ENCODE results near the gene ERBB4. TPM values are rescaled to one million over a fixed set of nuclear protein-coding genes. Genes with fewer than 3 reads are reported as not detected.

The ERBB4 gene
- polyA plus RNA-seq, 1 of the 3 experiments (the other 2 are of a cell fraction), result 0.05 TPM

- H3K9ac ChIP-seq, result no peak overlapping the region
- H2AFZ ChIP-seq (ENCODE audit: low read depth), result no peak overlapping the region
- CTCF ChIA-PET, result interaction anchor here (1.2 kb wide), 1 partner anchor 115 kb away, joined by 3 read pairs; no protein-coding TSS in a partner anchor
- H3K4me1 ChIP-seq (ENCODE audit: control insufficient read depth in 1 of 2, insufficient read depth in 2 of 2, low read depth in 1 of 2, low read length in 1 of 2), result no peaks in the 10 kb centered on the region; a peak in 1 of 4 replicates
- no peaks in the 10 kb centered on the region for H4K20me1 ChIP-seq (ENCODE audit: insufficient read depth)
- no peaks in the 10 kb centered on the region for H3K36me3 ChIP-seq (replicated peaks in 1 of 2; ENCODE audit: control insufficient read depth in 1 of 2, insufficient read depth in 2 of 2, low read length in 1 of 2)
- H3K9me3 ChIP-seq, result no peaks in the 10 kb centered on the region
- H3K27ac ChIP-seq (ENCODE audit: low read depth in 2 of 2, low read length in 1 of 2), result no peak overlapping the region
- no peaks in the 10 kb centered on the region for H3K27me3 ChIP-seq (ENCODE audit: insufficient read depth)
- DNase-seq, result peak; percentile 7
- H3F3A ChIP-seq (replicated peaks; ENCODE audit: insufficient read depth), result no peaks in the 10 kb centered on the region
- no peaks in the 10 kb centered on the region for H3K79me2 ChIP-seq (ENCODE audit: insufficient read depth)
- TF ChIP-seq FOSL2 (IDR thresholded peaks at IDR 0.05; ENCODE audit: borderline replicate concordance, low read depth) (no peak), TCF12 (IDR thresholded peaks at IDR 0.05) (0 out of 2 replicates have a peak, but pooled peaks have one; percentile 19), ZBTB33 (IDR thresholded peaks at IDR 0.05; ENCODE audit: borderline replicate concordance, low read depth) (no peak), POLR2AphosphoS5 (IDR thresholded peaks at IDR 0.05; ENCODE audit: low read depth, low read length) (no peak), RCOR1 (IDR thresholded peaks at IDR 0.05; ENCODE audit: low read length) (no peak)
- no peak overlapping the region for H3K4me2 ChIP-seq
- POLR2A ChIA-PET, result no interaction called here
- no peaks in the 10 kb centered on the region for H3K9me2 ChIP-seq
- H3K4me3 ChIP-seq (ENCODE audit: low read depth in 2 of 2, low read length in 1 of 2), result no peak overlapping the region
These were observed 678.4 kb downstream of the ERBB4 start for GRCh38 chr2:211860224-211860623.

DNA sequence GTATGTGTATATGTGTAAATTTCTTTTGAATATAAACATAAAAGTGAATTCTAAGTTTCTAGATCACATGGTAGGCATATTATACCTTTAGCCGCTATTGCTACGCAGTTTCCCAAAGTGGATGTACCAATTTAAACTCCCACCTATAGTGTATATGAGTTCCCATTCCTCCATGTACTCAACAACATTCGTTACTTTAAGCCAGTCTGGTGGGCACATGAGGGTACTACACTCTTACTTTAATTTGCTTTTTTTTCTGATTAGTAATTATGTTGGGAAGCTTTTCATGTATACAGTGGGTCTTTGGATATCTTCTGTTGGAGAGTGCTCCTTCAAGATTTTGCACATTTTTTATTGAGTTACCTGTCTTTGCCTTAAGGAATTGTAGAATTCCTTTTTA is 683.8 kb downstream of the ERBB4 start:
- no peaks in the 10 kb centered on the region for H3F3A ChIP-seq (replicated peaks; ENCODE audit: insufficient read depth)
- H4K20me1 ChIP-seq (ENCODE audit: insufficient read depth), result no peaks in the 10 kb centered on the region
- H3K4me2 ChIP-seq, result no peak overlapping the region
- H3K4me3 ChIP-seq (ENCODE audit: low read depth in 2 of 2, low read length in 1 of 2), result no peak overlapping the region
- H3K27ac ChIP-seq (ENCODE audit: low read depth in 2 of 2, low read length in 1 of 2), result no peak overlapping the region
- no peaks in the 10 kb centered on the region for H3K79me2 ChIP-seq (ENCODE audit: insufficient read depth)
- H3K9me2 ChIP-seq, result no peaks in the 10 kb centered on the region
- no peak for DNase-seq
- no peak overlapping the region for H3K9ac ChIP-seq
- H2AFZ ChIP-seq (ENCODE audit: low read depth), result no peak overlapping the region
- TF ChIP-seq CHD2 (IDR thresholded peaks at IDR 0.05; ENCODE audit: low read length, partially characterized antibody) (no peak), TEAD4 (IDR thresholded peaks at IDR 0.05; ENCODE audit: borderline replicate concordance, insufficient read depth) (no peak), ZBTB33 (IDR thresholded peaks at IDR 0.05; ENCODE audit: borderline replicate concordance, low read depth) (no peak), FOXJ3 (CRISPR knock-in tag; IDR thresholded peaks at IDR 0.05) (no peak), CTCF (IDR thresholded peaks at IDR 0.05) (no peak), RAD21 (IDR thresholded peaks at IDR 0.05; ENCODE audit: low read length) (no peak), ELF1 (IDR thresholded peaks at IDR 0.05) (no peak), SIN3A (IDR thresholded peaks at IDR 0.05; ENCODE audit: borderline replicate concordance, low read depth, low read length) (no peak), POLR2AphosphoS5 (IDR thresholded peaks at IDR 0.05; ENCODE audit: low read depth, low read length) (no peak), NRF1 (IDR thresholded peaks at IDR 0.05; ENCODE audit: low read depth, low read length) (no peak), FOXM1 (IDR thresholded peaks at IDR 0.05; ENCODE audit: low read depth) (no peak), YY1 (IDR thresholded peaks at IDR 0.05; ENCODE audit: low read depth) (no peak), MAX (IDR thresholded peaks at IDR 0.05; ENCODE audit: low read depth) (no peak), TCF12 (IDR thresholded peaks at IDR 0.05) (no peak), EP300 (IDR thresholded peaks at IDR 0.05; ENCODE audit: borderline replicate concordance in 1 of 2, low read depth in 1 of 2, low read length in 1 of 2) (no peak), TAF1 (IDR thresholded peaks at IDR 0.05; ENCODE audit: borderline replicate concordance, low read depth, low read length) (no peak), RFX5 (IDR thresholded peaks at IDR 0.05; ENCODE audit: low read length) (no peak), MXI1 (IDR thresholded peaks at IDR 0.05; ENCODE audit: low read depth, low read length) (no peak), USF2 (IDR thresholded peaks at IDR 0.05; ENCODE audit: borderline replicate concordance, low read depth, low read length) (no peak)
- ChIA-PET POLR2A (no interaction called here), CTCF (no interaction called here)
- H3K9me3 ChIP-seq, result no peaks in the 10 kb centered on the region
- no peaks in the 10 kb centered on the region for H3K36me3 ChIP-seq (replicated peaks in 1 of 2; ENCODE audit: control insufficient read depth in 1 of 2, insufficient read depth in 2 of 2, low read length in 1 of 2)
- WGBS (ENCODE audit: low lambda C conversion rate), result 81% methylated on average over 3 of the region's 3 CpGs
- H3K27me3 ChIP-seq (ENCODE audit: insufficient read depth), result no peaks in the 10 kb centered on the region
- no peaks in the 10 kb centered on the region; a peak in 1 of 4 replicates for H3K4me1 ChIP-seq (ENCODE audit: control insufficient read depth in 1 of 2, insufficient read depth in 2 of 2, low read depth in 1 of 2, low read length in 1 of 2)

All from SK-N-SH (cell line).